ENCODE results near the gene IL4.
"Not testable (repeated sequence)": the region's sequence is repeated elsewhere in the genome, so short reads cannot be mapped to it uniquely, and the experiment has no call there.

IL4 gene

DNA sequence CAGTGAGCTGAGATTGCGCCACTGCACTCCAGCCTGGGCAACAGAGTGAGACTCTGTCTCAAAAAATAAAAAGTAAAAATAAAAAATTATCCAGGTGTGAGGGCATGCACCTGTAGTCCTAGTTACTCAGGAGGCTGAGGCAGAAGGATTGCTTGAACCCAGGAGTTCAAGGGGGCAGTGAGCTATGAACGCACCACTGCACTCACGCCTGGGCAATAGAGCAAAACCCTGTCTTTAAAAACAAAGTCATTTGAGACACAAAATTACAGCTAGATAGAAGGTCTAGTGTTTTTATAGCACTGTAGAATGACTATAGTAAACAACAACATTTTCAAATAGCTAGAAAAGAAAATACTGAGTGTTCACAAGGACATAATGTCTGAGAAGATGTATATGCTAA is 16.4 kb downstream of the IL4 start:
- TF ChIP-seq, protein P1, sequence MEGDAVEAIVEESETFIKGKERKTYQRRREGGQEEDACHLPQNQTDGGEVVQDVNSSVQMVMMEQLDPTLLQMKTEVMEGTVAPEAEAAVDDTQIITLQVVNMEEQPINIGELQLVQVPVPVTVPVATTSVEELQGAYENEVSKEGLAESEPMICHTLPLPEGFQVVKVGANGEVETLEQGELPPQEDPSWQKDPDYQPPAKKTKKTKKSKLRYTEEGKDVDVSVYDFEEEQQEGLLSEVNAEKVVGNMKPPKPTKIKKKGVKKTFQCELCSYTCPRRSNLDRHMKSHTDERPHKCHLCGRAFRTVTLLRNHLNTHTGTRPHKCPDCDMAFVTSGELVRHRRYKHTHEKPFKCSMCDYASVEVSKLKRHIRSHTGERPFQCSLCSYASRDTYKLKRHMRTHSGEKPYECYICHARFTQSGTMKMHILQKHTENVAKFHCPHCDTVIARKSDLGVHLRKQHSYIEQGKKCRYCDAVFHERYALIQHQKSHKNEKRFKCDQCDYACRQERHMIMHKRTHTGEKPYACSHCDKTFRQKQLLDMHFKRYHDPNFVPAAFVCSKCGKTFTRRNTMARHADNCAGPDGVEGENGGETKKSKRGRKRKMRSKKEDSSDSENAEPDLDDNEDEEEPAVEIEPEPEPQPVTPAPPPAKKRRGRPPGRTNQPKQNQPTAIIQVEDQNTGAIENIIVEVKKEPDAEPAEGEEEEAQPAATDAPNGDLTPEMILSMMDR (IDR thresholded peaks at IDR 0.05; ENCODE audit: borderline replicate concordance, control extremely low read depth, extremely low read depth, insufficient read depth, missing control alignments) = no peak
- in situ Hi-C loops (cut with MboI; ENCODE audit: low sequenced_read_pairs, unreplicated experiment) = no loop called here
- no peak for DNase-seq (ENCODE audit: low spot score)

DNA sequence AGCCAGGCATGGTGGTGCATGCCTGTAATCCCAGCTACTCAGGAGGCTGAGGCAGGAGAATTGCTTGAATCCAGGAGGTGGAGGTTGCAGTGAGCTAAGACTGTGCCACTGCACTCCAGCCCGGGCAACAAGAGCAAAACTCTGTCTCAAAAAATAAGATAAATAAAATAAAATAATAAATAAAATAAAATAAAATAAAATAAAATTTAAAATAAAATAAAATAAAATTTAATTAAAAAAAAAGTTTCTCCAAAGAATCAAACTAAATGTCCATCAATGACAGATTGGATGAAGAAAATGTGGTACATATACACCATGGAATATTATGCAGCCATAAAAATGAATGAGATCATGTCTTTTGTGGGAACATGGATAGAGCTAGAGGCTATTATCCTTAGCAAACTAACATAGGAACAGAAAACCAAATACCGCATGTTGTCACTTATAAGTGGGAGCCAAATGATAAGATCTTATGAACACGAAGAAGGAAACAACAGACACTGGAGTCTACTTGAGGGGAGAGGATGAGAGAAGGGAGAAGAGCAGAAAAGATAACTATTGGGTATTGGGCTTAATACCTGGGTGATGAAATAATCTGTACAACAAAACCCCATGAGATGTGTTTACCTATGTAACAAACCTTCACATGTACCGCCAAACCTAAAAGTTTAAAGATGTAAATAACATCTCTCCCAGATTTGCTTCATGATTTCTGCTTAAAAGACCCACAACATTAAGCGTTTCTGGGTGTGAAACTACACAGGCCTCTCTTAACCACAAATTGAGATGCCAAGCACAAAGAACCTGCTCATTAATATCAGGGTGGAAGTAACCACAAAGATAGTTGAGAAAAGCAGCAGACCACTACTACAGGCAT is 18.2 kb downstream of the IL4 start:
- in situ Hi-C loops (cut with MboI; ENCODE audit: low sequenced_read_pairs, unreplicated experiment) = not testable (repeated sequence)

DNA sequence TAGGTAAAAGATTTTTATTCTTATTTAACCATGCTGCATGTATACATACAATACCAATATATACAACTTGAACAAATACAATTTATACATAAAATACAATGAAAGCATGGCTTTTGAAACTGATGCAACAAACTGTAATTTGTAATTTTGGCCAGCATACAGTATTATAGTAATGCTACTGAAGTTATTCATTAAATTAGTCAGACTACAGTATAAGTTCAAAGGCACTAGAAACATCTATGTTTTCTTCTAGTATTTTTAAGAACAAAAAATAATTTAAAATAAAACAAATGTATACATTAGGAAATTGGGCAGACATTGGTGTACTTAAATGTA is 18.8 kb downstream of the IL4 start:
- DNase-seq (ENCODE audit: low spot score) = no peak
- TF ChIP-seq, protein P1 (IDR thresholded peaks at IDR 0.05; ENCODE audit: borderline replicate concordance, control extremely low read depth, extremely low read depth, insufficient read depth, missing control alignments) = no peak
- in situ Hi-C loops (cut with MboI; ENCODE audit: low sequenced_read_pairs, unreplicated experiment) = no loop called here

More for the DNA sequence above, 18.2 kb downstream of the IL4 start:
- DNase-seq (ENCODE audit: low spot score) = not testable (repeated sequence)

DNA sequence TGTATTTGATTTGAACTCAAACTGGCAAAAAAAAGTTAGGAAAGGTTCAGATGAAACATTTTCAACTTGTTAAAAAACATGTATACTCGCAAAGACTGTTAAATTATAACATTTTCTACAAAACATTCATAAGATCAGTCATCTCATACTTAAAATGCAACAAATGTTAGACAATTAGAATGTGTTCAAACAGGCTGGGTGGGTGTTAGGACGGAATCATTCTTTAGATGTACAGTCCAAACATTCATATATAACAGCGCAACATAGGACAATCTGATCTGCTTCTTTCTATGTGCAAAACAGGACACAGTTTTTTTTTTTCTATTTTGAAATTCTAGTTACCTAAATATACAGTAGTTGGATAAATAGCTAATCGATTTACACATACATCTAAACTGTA is 22.2 kb downstream of the IL4 start:
- in situ Hi-C loops (cut with MboI; ENCODE audit: low sequenced_read_pairs, unreplicated experiment) = no loop called here
- DNase-seq (ENCODE audit: low spot score) = no peak
- TF ChIP-seq, protein P1 (IDR thresholded peaks at IDR 0.05; ENCODE audit: borderline replicate concordance, control extremely low read depth, extremely low read depth, insufficient read depth, missing control alignments) = no peak

DNA sequence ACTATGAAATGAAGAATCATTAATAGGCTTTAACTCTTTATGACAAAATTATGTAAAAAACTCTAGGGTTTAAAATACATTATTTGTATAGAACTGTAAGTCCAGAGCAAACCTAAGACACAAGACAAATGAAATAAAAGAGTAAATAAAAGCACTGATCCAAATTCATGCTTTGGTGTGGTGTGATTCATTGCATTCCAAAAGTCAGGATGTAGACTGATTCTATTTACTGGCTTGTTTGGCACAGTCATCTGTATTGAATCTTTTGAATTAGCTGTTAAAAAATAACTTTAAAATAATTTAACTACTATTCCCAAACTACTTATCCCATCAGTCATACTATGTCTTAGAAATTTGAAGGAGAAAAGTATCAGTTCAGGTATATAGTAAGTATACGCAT is 31.1 kb downstream of the IL4 start:
- no peak for DNase-seq (ENCODE audit: low spot score)
- in situ Hi-C loops (cut with MboI; ENCODE audit: low sequenced_read_pairs, unreplicated experiment) = no loop called here
- TF ChIP-seq, protein P1 (IDR thresholded peaks at IDR 0.05; ENCODE audit: borderline replicate concordance, control extremely low read depth, extremely low read depth, insufficient read depth, missing control alignments) = no peak

DNA sequence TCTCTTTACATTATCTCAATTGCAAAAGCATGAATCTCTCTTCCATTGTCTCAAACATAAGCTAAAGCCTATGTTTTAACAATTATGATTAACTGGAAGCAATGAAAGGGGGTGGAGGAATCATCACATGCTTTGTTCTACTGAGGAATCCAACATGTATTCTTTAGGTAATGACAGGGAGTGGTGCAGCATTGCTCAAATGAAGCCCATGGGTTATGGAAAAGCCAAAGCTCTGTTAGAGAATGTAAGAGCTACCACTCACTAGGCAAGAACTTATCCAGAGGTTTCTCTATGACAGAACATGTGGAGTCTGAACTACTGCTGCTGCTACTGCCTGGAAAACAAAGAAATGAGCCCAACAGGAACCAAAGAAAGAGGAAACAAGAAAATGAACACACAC is 34.9 kb downstream of the IL4 start:
- DNase-seq (ENCODE audit: low spot score) = no peak
- in situ Hi-C loops (cut with MboI; ENCODE audit: low sequenced_read_pairs, unreplicated experiment) = no loop called here
- TF ChIP-seq, protein P1 (IDR thresholded peaks at IDR 0.05; ENCODE audit: borderline replicate concordance, control extremely low read depth, extremely low read depth, insufficient read depth, missing control alignments) = no peak

DNA sequence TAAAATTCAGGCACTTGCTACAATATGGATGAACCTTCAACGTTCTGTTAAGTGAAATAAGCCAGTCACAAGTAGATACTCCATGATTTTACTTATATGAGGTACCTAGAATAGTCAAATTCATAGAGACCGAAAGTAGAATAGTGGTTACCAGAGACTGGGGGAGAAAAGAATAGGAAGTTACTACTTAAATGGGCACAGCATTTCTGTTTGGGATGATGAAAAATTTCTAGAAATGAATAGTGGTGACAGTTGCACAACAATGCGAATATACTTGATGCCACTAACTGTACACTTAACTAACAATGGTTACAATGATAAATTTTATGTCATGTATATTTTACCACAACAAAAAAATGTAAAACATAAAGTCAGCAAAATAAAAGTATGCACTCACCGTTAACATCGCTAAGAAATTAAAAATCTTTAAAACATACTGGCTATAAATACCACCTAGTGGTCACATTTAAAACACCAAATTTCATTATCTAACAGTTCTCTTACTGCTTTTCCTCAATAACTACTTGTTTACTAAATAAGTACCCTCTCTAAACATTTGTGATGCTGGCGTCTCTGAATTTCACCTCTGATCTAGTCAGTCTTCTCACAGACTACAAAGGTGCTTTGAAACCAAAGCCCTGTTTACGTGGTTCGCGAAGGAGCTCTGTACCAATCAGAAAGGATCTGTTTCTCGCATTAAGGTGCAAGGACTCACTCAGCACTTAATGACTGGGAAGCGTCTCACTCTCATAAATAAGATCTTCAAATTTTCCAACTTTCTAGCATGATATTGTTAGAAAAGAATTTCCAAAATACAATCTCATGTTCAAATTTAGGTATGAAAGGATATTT is 40.9 kb downstream of the IL4 start:
- in situ Hi-C loops (cut with MboI; ENCODE audit: low sequenced_read_pairs, unreplicated experiment) = no loop called here
- DNase-seq (ENCODE audit: low spot score) = no peak

More for the DNA sequence above, 40.9 kb downstream of the IL4 start:
- TF ChIP-seq, protein P1 (IDR thresholded peaks at IDR 0.05; ENCODE audit: borderline replicate concordance, control extremely low read depth, extremely low read depth, insufficient read depth, missing control alignments) = no peak

All from GM13976 (cell line).